Stimulated activated memory B cell treated with anti-CD40 and anti-IgM and Interleukin-4, amounts not matched to agents 10 μg/mL and 1 μg/mL and 100 μg/mL, for 72 hours (primary cell): Measurements from ENCODE around the gene MIP.

Experiments
- ATAC-seq: fragments of 150-1000 bp; cut with Tn5 transposase; 2 replicates; pipeline ENCODE4 v1.10.0; 2021
- H3K27ac Mint-ChIP-seq: one replicate; pipeline ENCODE4 v1.8.0; 2022; ENCODE audit warnings: mild to moderate bottlenecking, mixed read lengths
- H3K27me3 Mint-ChIP-seq: one replicate; pipeline ENCODE4 v1.8.0; 2022; ENCODE audit warnings: mixed read lengths
- H3K36me3 Mint-ChIP-seq: one replicate; pipeline ENCODE4 v1.8.0; 2022; ENCODE audit warnings: mixed read lengths
- H3K4me1 Mint-ChIP-seq: one replicate; pipeline ENCODE4 v1.8.0; 2022; ENCODE audit warnings: mixed read lengths
- H3K4me3 Mint-ChIP-seq: one replicate; pipeline ENCODE4 v1.8.0; 2022; ENCODE audit warnings: mild to moderate bottlenecking, moderate library complexity, mixed read lengths
- H3K9me3 Mint-ChIP-seq: one replicate; pipeline ENCODE4 v1.8.0; 2022; ENCODE audit warnings: mixed read lengths

Gene MIP

GRCh38 chr12:56477521-56478225 lies 23.2 kb upstream of the MIP start:
- Mint-ChIP-seq H3K4me1 (peaks cover 25% of the 10 kb centered on the region), H3K9me3 (no peaks in the 10 kb centered on the region), H3K27me3 (no peaks in the 10 kb centered on the region), H3K27ac (peak overlapping the region; percentile 72), H3K4me3 (no peak overlapping the region), H3K36me3 (peaks cover 19% of the 10 kb centered on the region)
- no peak for ATAC-seq

GRCh38 chr12:56476972-56477432 lies 22.5 kb upstream of the MIP start:
- Mint-ChIP-seq H3K9me3 (no peaks in the 10 kb centered on the region), H3K27me3 (no peaks in the 10 kb centered on the region), H3K4me3 (no peak overlapping the region), H3K4me1 (peaks cover 25% of the 10 kb centered on the region), H3K36me3 (peaks cover 19% of the 10 kb centered on the region), H3K27ac (peak overlapping the region; percentile 72)
- ATAC-seq, result no peak

GRCh38 chr12:56476143-56476542 lies 21.7 kb upstream of the MIP start:
- peaks cover 19% of the 10 kb centered on the region for H3K36me3 Mint-ChIP-seq
- no peak for ATAC-seq
- no peaks in the 10 kb centered on the region for H3K9me3 Mint-ChIP-seq
- no peaks in the 10 kb centered on the region for H3K27me3 Mint-ChIP-seq
- H3K4me3 Mint-ChIP-seq, result no peak overlapping the region
- H3K27ac Mint-ChIP-seq, result no peak overlapping the region
- H3K4me1 Mint-ChIP-seq, result peaks cover 30% of the 10 kb centered on the region

- ATAC-seq, result no peak
- H3K27ac Mint-ChIP-seq, result no peak overlapping the region
- H3K9me3 Mint-ChIP-seq, result no peaks in the 10 kb centered on the region
- H3K36me3 Mint-ChIP-seq, result peaks cover 17% of the 10 kb centered on the region
- no peak overlapping the region for H3K4me3 Mint-ChIP-seq
- no peaks in the 10 kb centered on the region for H3K27me3 Mint-ChIP-seq
- peaks cover 30% of the 10 kb centered on the region for H3K4me1 Mint-ChIP-seq
These were observed 19.9 kb upstream of the MIP start for GRCh38 chr12:56474389-56474788.

DNA sequence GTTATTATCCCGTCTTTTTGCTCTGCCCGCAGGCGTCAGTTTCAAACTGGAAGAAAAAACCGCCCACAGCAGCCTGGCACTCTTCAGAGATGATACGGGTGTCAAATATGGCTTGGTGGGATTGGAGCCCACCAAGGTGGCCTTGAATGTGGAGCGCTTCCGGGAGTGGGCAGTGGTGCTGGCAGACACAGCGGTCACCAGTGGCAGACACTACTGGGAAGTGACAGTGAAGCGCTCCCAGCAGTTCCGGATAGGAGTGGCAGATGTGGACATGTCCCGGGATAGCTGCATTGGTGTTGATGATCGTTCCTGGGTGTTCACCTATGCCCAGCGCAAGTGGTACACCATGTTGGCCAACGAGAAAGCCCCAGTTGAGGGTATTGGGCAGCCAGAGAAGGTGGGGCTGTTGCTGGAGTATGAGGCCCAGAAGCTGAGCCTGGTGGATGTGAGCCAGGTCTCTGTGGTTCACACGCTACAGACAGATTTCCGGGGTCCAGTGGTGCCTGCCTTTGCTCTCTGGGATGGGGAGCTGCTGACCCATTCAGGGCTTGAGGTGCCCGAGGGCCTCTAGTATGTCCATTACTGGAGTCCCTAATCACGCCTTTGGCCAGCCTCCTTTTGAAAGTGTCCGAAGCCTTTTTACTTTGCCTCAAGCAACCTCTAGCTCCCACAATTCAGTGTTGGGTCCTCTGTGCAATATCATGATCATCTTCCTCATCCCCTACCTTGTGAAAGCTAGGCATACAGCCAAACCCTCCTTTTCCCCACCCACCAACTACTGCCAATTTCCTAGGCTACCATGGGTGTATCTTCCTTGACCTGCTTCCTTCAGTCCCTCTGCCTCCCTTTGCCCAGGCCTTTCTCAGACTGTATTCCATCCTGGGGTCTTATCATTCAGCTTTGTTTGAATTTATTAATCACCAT lies 14.8 kb upstream of the MIP start:
- H3K36me3 Mint-ChIP-seq, result peaks cover 8% of the 10 kb centered on the region
- H3K4me1 Mint-ChIP-seq, result peaks cover 31% of the 10 kb centered on the region
- no peaks in the 10 kb centered on the region for H3K9me3 Mint-ChIP-seq
- no peaks in the 10 kb centered on the region for H3K27me3 Mint-ChIP-seq
- no peak for ATAC-seq
- peak overlapping the region; percentile 97 for H3K27ac Mint-ChIP-seq
- H3K4me3 Mint-ChIP-seq, result peak overlapping the region; percentile 95

GRCh38 chr12:56468216-56469006 lies 14.0 kb upstream of the MIP start, which contains the start of gene SPRYD4:
Gene SPRYD4, plus strand, starts transcription at chr12:56468578. Its CDS starts 14 bp downstream, at chr12:56468592.
- Mint-ChIP-seq H3K36me3 (peaks cover 7% of the 10 kb centered on the region), H3K27me3 (no peaks in the 10 kb centered on the region), H3K9me3 (no peaks in the 10 kb centered on the region), H3K4me3 (peak within 1 kb of the TSS; percentile 95), H3K4me1 (peaks cover 34% of the 10 kb centered on the region), H3K27ac (peak within 1 kb of the TSS; percentile 97)
- ATAC-seq, result peak; percentile 98

DNA sequence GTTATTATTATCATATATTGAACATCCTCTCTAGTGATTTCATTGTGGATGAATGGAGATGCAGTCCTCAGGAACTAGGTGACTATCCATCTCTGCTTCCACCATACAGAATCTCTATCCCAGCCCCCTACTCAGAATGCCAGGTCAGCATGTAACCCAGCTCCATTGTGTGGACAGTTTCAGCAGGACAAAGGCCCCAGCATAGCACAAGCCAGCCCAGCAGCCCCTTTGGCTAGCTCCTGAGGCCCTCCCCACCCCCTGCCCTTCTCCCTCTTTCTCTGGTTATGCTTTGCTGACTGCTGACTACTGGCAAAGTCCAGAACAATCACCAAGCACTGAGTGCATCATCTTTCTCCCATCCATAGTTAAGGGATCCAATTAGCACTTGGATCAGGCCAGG lies 8.1 kb upstream of the MIP start:
- no peaks in the 10 kb centered on the region for H3K36me3 Mint-ChIP-seq
- no peak for ATAC-seq
- H3K9me3 Mint-ChIP-seq, result no peaks in the 10 kb centered on the region
- H3K27ac Mint-ChIP-seq, result no peak overlapping the region
- H3K4me1 Mint-ChIP-seq, result peaks cover 24% of the 10 kb centered on the region
- no peaks in the 10 kb centered on the region for H3K27me3 Mint-ChIP-seq
- H3K4me3 Mint-ChIP-seq, result no peak overlapping the region

DNA sequence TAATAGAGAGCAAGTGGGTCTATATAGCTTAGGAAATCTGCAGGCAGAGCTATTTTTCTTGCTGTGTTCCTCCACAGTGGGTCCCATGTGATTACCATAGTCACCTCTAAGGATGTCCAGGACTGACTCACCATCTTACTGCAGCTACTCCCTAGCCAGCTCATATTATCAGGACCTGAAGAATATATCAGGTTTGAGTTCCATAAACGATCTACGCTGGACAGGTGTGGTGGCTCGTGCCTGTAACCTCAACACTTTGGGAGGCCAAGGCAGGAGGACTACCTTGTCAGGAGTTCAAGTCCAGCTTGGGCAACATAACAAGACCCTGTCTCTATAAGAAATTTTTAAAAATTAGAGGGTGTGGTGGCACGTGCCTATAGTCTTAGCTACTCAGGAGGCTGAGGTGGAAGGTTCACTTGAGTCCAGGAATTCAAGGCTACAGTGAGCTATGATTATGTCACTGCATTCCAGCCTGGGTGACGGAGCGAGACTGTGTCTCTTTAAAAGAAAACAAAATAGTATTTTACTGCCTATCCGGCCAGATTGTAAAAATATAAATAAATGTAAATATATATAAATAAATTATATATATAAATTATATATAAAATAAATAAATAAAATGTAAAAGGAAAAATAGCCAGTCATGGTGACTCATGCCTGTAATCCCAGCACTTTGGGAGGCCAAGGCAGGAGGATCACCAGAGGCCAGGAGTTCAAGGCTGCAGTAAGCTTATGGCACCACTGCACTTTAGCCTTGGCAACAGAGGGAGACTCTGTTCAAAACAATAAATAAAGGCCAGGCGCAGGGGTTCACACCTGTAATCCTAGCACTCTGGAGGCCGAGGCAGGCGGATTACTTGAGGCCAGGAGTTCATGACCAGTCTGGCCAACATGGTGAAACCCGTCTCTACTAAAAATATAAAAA lies 7.0 kb upstream of the MIP start:
- H3K4me1 Mint-ChIP-seq, result peaks cover 24% of the 10 kb centered on the region
- no peaks in the 10 kb centered on the region for H3K27me3 Mint-ChIP-seq
- H3K36me3 Mint-ChIP-seq, result no peaks in the 10 kb centered on the region
- peak overlapping the region; percentile 88 for H3K27ac Mint-ChIP-seq
- ATAC-seq, result no peak
- no peaks in the 10 kb centered on the region for H3K9me3 Mint-ChIP-seq
- no peak overlapping the region for H3K4me3 Mint-ChIP-seq

GRCh38 chr12:56457817-56458216 lies 3.4 kb upstream of the MIP start:
- no peaks in the 10 kb centered on the region for H3K27me3 Mint-ChIP-seq
- H3K27ac Mint-ChIP-seq, result no peak overlapping the region
- peaks cover 18% of the 10 kb centered on the region for H3K4me1 Mint-ChIP-seq

DNA sequence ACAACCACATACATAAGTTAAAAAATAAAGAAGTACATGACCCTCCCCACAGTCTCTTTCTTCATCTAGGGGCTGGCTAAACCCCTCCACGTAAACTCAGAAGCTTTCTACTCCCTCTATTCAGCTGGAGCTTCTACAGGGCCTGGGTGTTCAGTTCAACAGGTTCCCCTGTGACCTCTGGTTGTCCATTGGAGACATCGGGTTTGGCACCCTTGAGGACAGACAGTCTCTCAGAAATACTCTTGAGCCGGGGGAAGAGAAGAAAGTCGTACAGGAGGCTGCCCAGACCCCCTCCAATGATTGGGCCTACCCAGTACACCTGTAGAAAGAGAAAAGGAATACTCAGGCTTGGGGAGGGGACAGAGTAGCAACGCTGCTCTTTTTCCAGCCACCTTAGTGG lies 3.3 kb downstream of the MIP start:
- Mint-ChIP-seq H3K4me3 (no peak overlapping the region), H3K27ac (peak overlapping the region; percentile 85), H3K9me3 (no peaks in the 10 kb centered on the region), H3K4me1 (peaks cover 20% of the 10 kb centered on the region), H3K27me3 (no peaks in the 10 kb centered on the region), H3K36me3 (peaks cover 7% of the 10 kb centered on the region)
- no peak for ATAC-seq

More at GRCh38 chr12:56457817-56458216, 3.4 kb upstream of the MIP start:
- no peaks in the 10 kb centered on the region for H3K36me3 Mint-ChIP-seq
- no peaks in the 10 kb centered on the region for H3K9me3 Mint-ChIP-seq
- no peak for ATAC-seq
- H3K4me3 Mint-ChIP-seq, result no peak overlapping the region

DNA sequence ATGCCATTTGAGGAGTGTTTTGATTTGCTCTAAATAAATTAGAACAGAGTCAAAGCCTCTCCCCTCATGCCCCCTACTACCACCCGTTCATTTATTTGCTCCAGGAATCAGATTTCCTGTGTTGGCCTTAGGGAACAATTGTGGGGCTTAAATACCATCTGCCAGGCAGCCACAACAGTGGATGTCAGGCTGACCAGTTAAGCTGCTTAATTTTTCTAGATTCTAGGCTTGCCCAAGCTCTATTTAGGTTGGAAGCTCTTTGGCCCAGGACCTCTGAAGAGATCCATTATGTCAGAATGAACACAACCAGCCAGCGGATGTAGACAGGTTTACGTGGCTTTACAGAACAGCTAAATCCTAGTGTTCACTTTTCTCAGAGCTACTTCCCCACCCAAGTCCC lies 4.2 kb downstream of the MIP start:
- Mint-ChIP-seq H3K27me3 (no peaks in the 10 kb centered on the region), H3K36me3 (peaks cover 7% of the 10 kb centered on the region), H3K4me3 (peak overlapping the region; percentile 92), H3K4me1 (peaks cover 20% of the 10 kb centered on the region), H3K27ac (peak overlapping the region; percentile 85), H3K9me3 (no peaks in the 10 kb centered on the region)
- no peak for ATAC-seq

- H3K27ac Mint-ChIP-seq, result peak overlapping the region; percentile 85
- ATAC-seq, result no peak
- peak overlapping the region; percentile 92 for H3K4me3 Mint-ChIP-seq
- H3K27me3 Mint-ChIP-seq, result no peaks in the 10 kb centered on the region
- H3K4me1 Mint-ChIP-seq, result peaks cover 24% of the 10 kb centered on the region
- H3K36me3 Mint-ChIP-seq, result peaks cover 11% of the 10 kb centered on the region
- no peaks in the 10 kb centered on the region for H3K9me3 Mint-ChIP-seq
These were observed 4.9 kb downstream of the MIP start for GRCh38 chr12:56449622-56449984.

GRCh38 chr12:56448860-56449621 lies 5.4 kb downstream of the MIP start, which contains the start of gene TIMELESS:
Gene TIMELESS, minus strand, starts transcription at chr12:56449426. Its CDS starts 15,256 bp downstream, at chr12:56434170.
- H3K4me1 Mint-ChIP-seq, result peaks cover 29% of the 10 kb centered on the region
- H3K4me3 Mint-ChIP-seq, result peak within 1 kb of the TSS; percentile 92
- peaks cover 2% of the 10 kb centered on the region for H3K9me3 Mint-ChIP-seq
- H3K27me3 Mint-ChIP-seq, result no peaks in the 10 kb centered on the region
- H3K36me3 Mint-ChIP-seq, result peaks cover 17% of the 10 kb centered on the region
- ATAC-seq, result peak; percentile 99
- peak within 1 kb of the TSS; percentile 85 for H3K27ac Mint-ChIP-seq
